GM12875 (cell line): ENCODE data around the gene KIF6.
"Not testable (repeated sequence)": the region's sequence is repeated elsewhere in the genome, so short reads cannot be mapped to it uniquely, and the experiment has no call there.

ENCODE experiments used
- H3K4me3 ChIP-seq: one replicate; pipeline ENCODE4 v1.5.1; 2011; ENCODE audit warnings: low read depth, low read length, control low read depth
- TF ChIP-seq, protein P1 (sequence below): IDR thresholded peaks from 2 replicates; pipeline ENCODE4 v1.5.1; 2011; ENCODE audit warnings: low read depth, mild to moderate bottlenecking, control low read depth, inconsistent platforms, low read length, moderate library complexity, borderline replicate concordance; ENCODE audit not compliant: insufficient read depth

KIF6 gene

DNA sequence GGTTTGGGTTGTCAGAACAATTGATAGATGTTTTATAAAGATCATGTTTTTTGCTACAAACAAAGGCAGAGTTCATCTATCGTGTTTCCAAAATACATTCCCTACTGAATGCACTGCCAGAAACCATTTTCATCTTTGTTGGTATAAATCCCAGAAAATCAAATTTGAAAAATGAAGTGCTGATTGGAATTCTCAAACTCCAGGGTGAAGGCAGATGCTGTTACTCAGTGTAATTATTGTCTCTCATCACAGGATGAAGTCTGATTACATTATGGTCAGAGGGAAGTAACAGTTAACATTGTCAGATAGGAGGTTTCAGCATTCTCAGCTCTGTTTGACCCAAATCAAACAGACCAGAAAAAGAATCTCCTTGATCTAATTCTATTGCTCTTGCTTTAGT is 204.3 kb downstream of the KIF6 start:
- no peak overlapping the region for H3K4me3 ChIP-seq

DNA sequence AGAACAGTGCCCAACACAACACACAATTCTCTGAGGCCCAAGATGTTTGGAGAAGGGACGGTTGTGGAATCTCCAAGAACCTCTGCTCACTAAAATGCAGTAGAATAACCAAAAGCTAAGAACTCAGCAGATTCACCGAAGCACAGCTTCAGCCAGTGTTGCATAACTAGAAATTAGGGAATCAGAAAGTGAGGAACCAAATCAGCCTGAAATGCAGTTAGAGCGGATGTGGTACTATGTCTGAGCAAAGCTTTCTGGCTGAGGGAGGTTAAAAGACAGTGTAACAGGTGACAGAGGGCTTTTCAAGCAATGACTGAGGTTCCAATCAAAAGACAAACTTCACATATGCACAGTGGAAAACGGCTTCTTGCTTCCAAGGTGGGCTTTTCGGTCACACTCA is 204.8 kb downstream of the KIF6 start:
- H3K4me3 ChIP-seq, result no peak overlapping the region
- TF ChIP-seq, protein P1, sequence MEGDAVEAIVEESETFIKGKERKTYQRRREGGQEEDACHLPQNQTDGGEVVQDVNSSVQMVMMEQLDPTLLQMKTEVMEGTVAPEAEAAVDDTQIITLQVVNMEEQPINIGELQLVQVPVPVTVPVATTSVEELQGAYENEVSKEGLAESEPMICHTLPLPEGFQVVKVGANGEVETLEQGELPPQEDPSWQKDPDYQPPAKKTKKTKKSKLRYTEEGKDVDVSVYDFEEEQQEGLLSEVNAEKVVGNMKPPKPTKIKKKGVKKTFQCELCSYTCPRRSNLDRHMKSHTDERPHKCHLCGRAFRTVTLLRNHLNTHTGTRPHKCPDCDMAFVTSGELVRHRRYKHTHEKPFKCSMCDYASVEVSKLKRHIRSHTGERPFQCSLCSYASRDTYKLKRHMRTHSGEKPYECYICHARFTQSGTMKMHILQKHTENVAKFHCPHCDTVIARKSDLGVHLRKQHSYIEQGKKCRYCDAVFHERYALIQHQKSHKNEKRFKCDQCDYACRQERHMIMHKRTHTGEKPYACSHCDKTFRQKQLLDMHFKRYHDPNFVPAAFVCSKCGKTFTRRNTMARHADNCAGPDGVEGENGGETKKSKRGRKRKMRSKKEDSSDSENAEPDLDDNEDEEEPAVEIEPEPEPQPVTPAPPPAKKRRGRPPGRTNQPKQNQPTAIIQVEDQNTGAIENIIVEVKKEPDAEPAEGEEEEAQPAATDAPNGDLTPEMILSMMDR, result no peak

More for the DNA sequence above, 204.3 kb downstream of the KIF6 start:
- TF ChIP-seq, protein P1, result no peak

DNA sequence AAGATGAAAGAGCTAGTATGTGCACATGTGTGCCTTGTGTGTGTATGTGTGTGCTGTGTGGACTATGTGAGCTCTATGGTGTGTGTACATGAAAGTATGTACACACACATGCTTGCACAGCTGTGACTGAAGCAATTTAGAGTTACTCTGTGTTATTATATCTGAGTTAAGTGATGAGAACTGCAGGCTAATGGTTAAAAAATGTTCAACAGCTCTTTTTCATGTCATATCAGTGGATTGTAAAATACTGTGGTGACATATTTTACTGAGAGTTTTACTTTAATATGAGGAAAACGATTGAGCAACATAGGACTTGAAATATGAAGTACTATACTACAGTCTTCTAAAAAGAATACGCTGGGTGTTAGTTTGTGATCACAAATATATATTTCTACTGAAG is 207.0 kb downstream of the KIF6 start:
- TF ChIP-seq, protein P1, result no peak
- no peak overlapping the region for H3K4me3 ChIP-seq

DNA sequence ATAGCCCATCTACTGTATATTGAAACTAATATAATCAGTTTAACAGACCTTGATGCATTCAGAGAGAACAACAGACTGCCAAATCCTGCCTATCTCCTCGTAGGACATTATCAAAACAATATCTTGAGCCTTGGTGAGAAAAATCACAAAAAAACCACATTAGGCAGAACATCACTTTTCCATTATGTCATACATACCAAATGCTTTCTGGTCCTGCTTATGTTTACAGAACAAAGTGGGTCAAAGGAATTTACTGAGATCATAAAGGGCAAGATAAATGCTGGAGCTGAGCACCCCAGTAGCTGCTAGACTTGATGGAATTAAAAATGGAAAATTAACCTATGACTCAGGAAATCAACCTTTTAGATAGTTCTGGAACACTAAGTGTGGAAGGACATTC is 207.5 kb downstream of the KIF6 start:
- no peak overlapping the region for H3K4me3 ChIP-seq
- TF ChIP-seq, protein P1, result no peak

DNA sequence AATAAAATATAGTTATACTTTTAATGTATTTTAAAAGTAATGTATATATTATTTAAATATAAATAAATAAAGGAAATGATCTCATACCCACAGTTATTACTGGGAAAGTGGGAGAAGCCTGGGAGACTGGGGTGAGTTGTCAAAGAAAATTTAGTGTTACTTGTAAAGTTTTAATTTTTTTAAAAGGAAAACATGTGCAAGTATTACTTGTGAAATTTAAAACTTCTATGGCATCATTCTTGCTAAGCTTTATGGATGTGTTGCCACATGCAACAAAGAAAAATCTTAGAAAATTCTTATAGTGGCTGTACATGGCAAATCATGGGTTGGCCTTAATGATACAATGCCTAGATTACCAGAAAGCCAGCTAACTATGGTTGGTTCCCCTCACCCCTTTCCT is 208.7 kb downstream of the KIF6 start:
- TF ChIP-seq, protein P1, result no peak
- no peak overlapping the region for H3K4me3 ChIP-seq

DNA sequence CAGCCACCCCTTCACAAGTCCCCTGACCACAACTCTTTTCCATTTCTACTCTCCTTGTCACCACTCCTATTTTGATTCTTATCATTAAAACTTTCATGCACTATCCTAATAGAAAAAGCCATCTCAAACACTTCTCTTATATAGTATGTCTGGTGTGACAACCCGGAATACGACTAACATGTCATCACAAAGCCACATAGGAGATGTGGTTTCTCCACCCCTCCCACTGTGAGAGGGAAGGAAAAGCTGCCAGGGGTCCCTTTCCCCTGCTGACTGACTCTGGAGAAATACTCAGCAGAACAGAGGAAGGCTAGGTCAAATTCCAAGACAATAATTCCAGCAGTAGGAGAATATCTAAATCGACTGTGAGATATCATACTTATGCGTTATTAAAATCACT is 209.7 kb downstream of the KIF6 start:
- TF ChIP-seq, protein P1, result no peak
- no peak overlapping the region for H3K4me3 ChIP-seq

DNA sequence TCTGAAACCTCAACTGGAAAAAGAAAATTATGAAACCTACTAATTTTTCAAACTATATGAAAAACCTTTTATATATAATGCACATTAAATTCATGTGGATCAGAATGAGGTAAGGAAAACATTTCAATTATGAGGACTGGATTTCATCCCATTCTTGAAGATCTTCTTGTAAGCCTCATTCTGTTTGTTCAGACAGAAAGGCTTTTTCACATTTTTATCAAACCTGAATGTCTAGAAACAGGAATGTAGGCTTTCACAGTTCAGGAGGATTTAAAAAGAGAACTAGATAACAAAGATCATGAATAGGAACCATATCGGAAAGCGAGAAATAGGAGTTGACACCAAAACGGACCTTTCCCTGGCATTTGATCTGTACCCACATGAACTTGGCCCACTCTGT is 210.2 kb downstream of the KIF6 start:
- no peak overlapping the region for H3K4me3 ChIP-seq
- TF ChIP-seq, protein P1, result no peak

DNA sequence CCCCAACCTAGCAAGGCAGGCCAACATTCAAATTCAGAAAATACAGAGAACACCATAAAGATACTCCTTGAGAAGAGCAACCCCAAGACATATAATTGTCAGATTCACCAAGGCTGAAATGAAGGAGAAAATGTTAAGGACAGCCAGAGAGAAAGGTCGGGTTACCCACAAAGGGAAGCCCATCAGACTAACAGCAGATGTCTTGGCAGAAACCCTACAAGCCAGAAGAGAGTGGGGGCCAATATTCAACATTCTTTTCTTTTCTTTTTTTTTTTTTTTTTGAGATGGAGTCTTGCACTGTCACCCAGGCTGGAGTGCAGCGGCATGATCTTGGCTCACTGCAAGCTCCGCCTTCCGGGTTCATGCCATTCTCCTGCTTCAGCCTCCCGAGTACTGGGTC is 215.4 kb downstream of the KIF6 start:
- H3K4me3 ChIP-seq, result not testable (repeated sequence)
